ENCODE data around the gene ENTPD7.
A peak's percentile ranks its signal among the peaks of the same experiment; 100 is the strongest.
"Not testable (repeated sequence)": the region's sequence is repeated elsewhere in the genome, so short reads cannot be mapped to it uniquely, and the experiment has no call there.

The ENTPD7 gene

GRCh38 chr10:99685597-99685967 lies 26.3 kb downstream of the ENTPD7 start:
- DNase-seq (ENCODE audit: low read depth in 2 of 2), result no peak

DNA sequence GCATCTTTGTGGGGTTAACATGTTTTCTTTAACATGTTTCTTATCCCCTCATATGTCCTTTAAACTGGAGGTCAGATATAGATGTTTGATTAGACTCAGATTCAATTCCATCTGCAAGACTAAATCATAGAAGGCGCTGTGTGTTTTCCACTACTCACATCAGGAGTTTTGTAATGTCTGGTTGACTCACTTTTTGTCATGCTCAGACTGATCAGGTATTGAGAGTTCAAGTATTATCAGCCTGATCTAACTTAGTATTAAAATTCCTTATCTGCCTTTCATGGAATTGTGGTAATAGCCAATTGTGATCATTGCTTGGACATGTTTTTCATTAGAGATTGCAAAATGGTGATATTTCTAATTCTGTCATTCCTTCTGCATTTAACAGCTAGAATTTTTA lies 30.2 kb downstream of the ENTPD7 start:
- DNase-seq (ENCODE audit: low read depth in 2 of 2), result no peak

DNA sequence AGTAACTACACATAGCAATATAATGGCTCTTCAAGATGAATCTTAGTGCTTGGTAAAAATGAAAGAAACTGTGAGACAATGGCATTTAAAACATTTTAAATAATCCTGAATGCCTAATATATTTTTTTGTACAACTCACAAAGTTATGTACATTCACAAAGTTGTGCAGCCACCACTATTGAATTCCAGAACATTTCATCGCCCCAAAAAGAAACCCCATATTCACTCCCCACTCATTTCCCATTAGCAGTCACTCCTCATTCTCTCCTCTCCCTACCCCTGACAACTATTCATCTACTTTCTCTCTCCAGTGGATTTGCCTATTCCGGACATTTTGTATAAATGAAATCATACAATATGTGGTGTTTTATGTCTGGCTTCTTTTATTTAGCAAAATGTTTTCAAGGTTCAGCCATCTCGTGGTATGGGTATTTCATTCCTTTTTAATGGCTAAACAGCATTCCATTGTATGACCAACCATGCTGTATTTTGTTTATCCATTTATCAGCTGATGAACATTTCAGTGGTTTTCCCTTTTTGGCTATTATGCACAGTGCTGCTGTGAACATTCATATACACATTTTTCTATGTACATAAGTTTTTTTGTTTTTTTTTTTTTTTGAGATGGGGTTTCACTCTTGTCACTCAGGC lies 34.7 kb downstream of the ENTPD7 start:
- DNase-seq (ENCODE audit: low read depth in 2 of 2), result no peak

DNA sequence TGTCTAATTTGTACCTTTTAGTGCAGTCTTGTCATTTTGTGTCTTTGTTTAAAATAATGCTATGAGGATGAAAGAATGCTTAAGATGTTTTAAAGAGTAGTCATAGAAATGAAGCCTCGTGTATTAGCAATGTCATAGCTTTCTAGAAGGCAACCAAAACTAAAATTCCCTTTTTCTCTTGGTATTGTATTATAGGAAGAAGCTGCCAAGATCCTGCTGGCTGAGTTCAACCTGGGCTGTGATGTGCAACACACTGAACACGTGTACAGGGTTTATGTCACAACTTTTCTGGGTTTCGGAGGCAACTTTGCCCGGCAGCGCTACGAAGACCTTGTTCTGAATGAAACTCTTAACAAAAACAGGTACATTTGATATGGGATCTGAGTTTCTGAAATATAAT lies 36.5 kb downstream of the ENTPD7 start:
- no peak for DNase-seq (ENCODE audit: low read depth in 2 of 2)

- DNase-seq (ENCODE audit: low read depth in 2 of 2), result no peak
Observed at GRCh38 chr10:99698504-99699080, 39.3 kb downstream of the ENTPD7 start.

DNA sequence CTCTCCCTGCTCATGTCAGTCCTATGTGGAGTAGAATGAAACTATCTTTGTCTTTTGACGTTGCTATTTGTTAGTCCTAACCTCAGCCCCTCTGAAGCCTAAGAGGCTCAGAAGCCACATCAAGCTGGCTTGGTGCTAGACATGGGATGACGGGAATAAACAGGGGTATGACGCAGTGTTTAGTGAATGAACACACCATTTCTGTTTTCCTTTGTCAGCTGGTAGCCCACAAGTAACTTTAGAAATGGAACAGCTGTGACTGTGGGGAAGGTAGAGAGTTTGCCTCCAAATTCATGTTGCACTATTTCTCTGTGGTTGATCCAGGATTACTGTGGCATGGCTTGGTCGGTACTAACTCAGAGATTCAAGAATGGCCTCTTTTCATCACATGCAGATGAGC lies 41.3 kb downstream of the ENTPD7 start:
- no peak for DNase-seq (ENCODE audit: low read depth in 2 of 2)

GRCh38 chr10:99708428-99709012 lies 49.2 kb downstream of the ENTPD7 start:
- no peak for DNase-seq (ENCODE audit: low read depth in 2 of 2)

- DNase-seq (ENCODE audit: low read depth in 2 of 2), result no peak
Observed at GRCh38 chr10:99709480-99710229, 50.3 kb downstream of the ENTPD7 start.

- DNase-seq (ENCODE audit: low read depth in 2 of 2), result no peak
Observed at GRCh38 chr10:99711129-99711719, 51.9 kb downstream of the ENTPD7 start.

GRCh38 chr10:99714446-99714845 lies 55.1 kb downstream of the ENTPD7 start:
- no peak for DNase-seq (ENCODE audit: low read depth in 2 of 2)

- no peak for DNase-seq (ENCODE audit: low read depth in 2 of 2)
Observed at GRCh38 chr10:99720387-99720786, 61.1 kb downstream of the ENTPD7 start.

- DNase-seq (ENCODE audit: low read depth in 2 of 2), result no peak
Observed at GRCh38 chr10:99730026-99730425, 70.7 kb downstream of the ENTPD7 start.

DNA sequence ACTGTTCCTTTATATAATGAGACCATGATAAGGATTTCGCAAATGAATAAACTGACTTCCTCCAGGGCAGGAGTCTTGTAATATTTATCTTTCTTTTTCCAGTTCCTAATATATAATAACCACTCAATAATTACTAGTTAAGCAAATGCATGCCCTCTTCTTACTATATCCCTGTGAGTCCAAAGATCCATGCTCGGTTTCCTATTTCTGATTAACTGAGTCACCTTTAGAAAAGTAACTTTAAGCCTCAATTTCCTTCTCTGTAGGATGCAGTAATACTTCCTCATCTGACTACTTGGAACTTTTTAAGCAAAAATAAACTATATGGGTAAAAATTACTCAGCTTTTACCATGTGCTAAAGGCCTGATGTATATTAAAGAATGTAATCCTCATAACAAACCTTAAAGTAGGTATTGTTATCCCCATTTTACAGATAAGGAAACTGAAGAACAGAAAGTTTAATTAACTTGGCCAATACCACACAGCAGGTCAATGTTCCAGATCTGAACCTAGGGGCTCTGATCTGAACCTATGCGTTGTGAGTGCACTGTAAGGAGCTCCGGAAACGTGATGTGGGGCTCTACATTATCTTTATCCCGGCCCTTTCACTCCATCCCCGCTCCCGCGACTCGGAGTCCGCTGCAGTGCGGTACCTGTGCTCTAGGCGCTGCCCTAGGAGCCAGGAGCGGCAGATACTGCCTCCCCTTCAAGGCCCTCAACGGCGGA lies 72.2 kb downstream of the ENTPD7 start:
- DNase-seq (ENCODE audit: low read depth in 2 of 2), result no peak

GRCh38 chr10:99732033-99732842 lies 72.9 kb downstream of the ENTPD7 start, which contains the start of the genes COX15 and CUTC:
COX15 (minus strand) TSS chr10:99732127; CDS start chr10:99732049, 78 bp downstream.
CUTC (plus strand) TSS chr10:99732234; CDS start chr10:99732349, 115 bp downstream.
- DNase-seq (ENCODE audit: low read depth in 2 of 2), result peak; percentile 88 to 94

DNA sequence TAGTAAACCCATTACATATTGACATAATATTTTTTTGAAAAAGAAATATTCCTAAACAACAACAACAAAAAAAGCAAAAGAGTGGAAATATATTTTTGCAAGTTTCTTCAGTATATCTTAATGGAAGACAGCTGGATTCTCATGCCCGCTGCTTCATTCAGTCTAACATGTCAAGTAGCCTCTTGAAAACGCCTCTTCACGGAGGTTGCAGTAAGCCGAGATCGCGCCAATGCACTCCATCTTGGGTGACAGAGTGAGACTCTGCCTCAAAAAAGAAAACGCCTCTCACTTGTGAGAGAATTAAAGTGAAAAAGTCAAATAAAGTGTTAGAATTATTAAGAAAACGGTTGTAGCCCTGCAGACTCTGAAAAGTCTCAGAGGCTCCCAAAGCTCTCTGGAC lies 74.1 kb downstream of the ENTPD7 start:
- no peak for DNase-seq (ENCODE audit: low read depth in 2 of 2)

- DNase-seq (ENCODE audit: low read depth in 2 of 2), result not testable (repeated sequence)
Observed at GRCh38 chr10:99734111-99734510, 74.8 kb downstream of the ENTPD7 start.

DNA sequence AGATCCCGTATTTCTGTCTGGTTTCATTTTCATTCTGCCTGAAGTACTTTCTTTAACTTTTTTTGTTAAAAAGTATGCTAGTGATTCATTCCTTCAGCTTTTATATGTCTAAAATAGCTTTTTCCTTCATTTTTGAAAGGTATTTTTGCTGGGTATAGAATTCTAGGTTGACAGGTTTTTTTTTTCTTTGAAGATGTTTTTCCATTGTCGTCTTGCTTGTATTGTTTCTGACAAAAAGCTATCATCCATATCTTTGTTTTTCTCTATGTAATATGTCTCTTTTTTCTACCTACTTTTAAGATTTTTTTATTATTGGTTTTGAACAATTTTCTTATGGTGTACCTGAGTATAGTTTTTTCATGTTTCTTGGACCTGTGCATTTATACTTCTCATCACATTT lies 81.0 kb downstream of the ENTPD7 start:
- no peak for DNase-seq (ENCODE audit: low read depth in 2 of 2)

- DNase-seq (ENCODE audit: low read depth in 2 of 2), result no peak
Observed at GRCh38 chr10:99740933-99741559, 81.7 kb downstream of the ENTPD7 start.

- no peak for DNase-seq (ENCODE audit: low read depth in 2 of 2)
Observed at GRCh38 chr10:99742254-99742653, 82.9 kb downstream of the ENTPD7 start.

- DNase-seq (ENCODE audit: low read depth in 2 of 2), result no peak
Observed at GRCh38 chr10:99742701-99743100, 83.4 kb downstream of the ENTPD7 start.
